Measurements from ENCODE around the gene ZNF768. TPM values are rescaled to one million over a fixed set of nuclear protein-coding genes. Genes with fewer than 3 reads are reported as not detected.

ZNF768 gene
- total RNA-seq, 1 experiment from 2014 or later = 68.3 TPM

DNA sequence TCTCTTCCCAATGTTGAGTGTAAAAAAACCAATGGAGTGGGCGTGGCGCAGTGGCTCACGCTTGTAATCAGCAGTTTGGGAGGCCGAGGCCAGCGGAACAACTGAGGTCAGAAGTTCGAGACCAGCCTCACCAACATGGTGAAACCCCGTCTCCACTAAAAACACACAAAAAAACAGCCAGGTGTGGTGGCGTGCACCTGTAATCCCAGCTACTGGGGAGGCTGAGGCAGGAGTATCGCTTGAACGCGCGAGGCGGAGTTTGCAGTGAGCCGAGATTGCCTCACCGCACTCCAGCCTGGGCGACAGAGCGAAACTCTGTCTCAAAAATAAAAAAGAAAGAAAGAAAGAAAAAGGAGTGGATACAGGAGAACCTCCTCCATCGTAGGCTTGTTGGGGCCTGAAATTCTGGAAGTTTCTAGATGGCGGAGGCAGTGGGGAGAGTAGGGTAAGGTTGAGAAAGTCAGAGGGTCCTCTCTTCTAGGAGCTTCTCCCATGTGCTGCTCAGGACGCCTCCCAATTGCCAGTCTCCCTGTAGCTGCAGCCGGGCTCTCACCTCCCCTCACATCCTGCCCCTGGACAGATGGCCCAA lies 32.5 kb upstream of the ZNF768 start:
- intact Hi-C loops (cut with micrococcal nuclease; ENCODE audit: unreplicated experiment) = no loop called here
- no peaks in the 10 kb centered on the region for H3K27me3 ChIP-seq (ENCODE audit: control insufficient read depth, insufficient read depth, low read length)
- DNase-seq (ENCODE audit: low read depth, low spot score) (no peak), ATAC-seq (no peak; the same call in 1 of the 2 replicates)
- peak overlapping the region; percentile 56 to 82 for H3K4me3 ChIP-seq (ENCODE audit: low read depth in 2 of 2, low read length in 2 of 2)
- in situ Hi-C loops (cut with HindIII; ENCODE audit: low pct_unique_long_range_greater_than_20kb, low sequenced_read_pairs) = no loop called here
- POLR2A ChIA-PET = interaction anchor here (0.6 to 0.9 kb wide), 3 partner anchors 13 to 159 kb away, joined by 3 to 4 read pairs (median 4); partner anchors contain the start of gene ZNF688
- H3K36me3 ChIP-seq (ENCODE audit: control insufficient read depth, insufficient read depth, low read length) = no peaks in the 10 kb centered on the region
- peaks cover 9% of the 10 kb centered on the region; the same call in 1 of the 2 replicates for H3K4me1 ChIP-seq (ENCODE audit: control insufficient read depth, insufficient read depth, low read length)
- TF ChIP-seq, protein P1, sequence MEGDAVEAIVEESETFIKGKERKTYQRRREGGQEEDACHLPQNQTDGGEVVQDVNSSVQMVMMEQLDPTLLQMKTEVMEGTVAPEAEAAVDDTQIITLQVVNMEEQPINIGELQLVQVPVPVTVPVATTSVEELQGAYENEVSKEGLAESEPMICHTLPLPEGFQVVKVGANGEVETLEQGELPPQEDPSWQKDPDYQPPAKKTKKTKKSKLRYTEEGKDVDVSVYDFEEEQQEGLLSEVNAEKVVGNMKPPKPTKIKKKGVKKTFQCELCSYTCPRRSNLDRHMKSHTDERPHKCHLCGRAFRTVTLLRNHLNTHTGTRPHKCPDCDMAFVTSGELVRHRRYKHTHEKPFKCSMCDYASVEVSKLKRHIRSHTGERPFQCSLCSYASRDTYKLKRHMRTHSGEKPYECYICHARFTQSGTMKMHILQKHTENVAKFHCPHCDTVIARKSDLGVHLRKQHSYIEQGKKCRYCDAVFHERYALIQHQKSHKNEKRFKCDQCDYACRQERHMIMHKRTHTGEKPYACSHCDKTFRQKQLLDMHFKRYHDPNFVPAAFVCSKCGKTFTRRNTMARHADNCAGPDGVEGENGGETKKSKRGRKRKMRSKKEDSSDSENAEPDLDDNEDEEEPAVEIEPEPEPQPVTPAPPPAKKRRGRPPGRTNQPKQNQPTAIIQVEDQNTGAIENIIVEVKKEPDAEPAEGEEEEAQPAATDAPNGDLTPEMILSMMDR (IDR thresholded peaks at IDR 0.05) = no peak
- TF ChIP-seq SIN3A (IDR thresholded peaks at IDR 0.05; ENCODE audit: borderline replicate concordance, insufficient read depth, low read depth, low read length) = no peak
- TF ChIP-seq, protein P2, sequence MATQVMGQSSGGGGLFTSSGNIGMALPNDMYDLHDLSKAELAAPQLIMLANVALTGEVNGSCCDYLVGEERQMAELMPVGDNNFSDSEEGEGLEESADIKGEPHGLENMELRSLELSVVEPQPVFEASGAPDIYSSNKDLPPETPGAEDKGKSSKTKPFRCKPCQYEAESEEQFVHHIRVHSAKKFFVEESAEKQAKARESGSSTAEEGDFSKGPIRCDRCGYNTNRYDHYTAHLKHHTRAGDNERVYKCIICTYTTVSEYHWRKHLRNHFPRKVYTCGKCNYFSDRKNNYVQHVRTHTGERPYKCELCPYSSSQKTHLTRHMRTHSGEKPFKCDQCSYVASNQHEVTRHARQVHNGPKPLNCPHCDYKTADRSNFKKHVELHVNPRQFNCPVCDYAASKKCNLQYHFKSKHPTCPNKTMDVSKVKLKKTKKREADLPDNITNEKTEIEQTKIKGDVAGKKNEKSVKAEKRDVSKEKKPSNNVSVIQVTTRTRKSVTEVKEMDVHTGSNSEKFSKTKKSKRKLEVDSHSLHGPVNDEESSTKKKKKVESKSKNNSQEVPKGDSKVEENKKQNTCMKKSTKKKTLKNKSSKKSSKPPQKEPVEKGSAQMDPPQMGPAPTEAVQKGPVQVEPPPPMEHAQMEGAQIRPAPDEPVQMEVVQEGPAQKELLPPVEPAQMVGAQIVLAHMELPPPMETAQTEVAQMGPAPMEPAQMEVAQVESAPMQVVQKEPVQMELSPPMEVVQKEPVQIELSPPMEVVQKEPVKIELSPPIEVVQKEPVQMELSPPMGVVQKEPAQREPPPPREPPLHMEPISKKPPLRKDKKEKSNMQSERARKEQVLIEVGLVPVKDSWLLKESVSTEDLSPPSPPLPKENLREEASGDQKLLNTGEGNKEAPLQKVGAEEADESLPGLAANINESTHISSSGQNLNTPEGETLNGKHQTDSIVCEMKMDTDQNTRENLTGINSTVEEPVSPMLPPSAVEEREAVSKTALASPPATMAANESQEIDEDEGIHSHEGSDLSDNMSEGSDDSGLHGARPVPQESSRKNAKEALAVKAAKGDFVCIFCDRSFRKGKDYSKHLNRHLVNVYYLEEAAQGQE (IDR thresholded peaks at IDR 0.05; ENCODE audit: insufficient read depth in 1 of 2, low read depth in 2 of 2, low read length in 1 of 2) = no peak
- no peak for TF ChIP-seq POLR2AphosphoS5 (IDR thresholded peaks at IDR 0.05; ENCODE audit: low read depth, low read length)
- no peak for TF ChIP-seq TCF7L2 (IDR thresholded peaks at IDR 0.05; ENCODE audit: low read depth, low read length)
- no TSS peak for BruUV-seq (replicated peaks)
- H3K9me3 ChIP-seq (ENCODE audit: control insufficient read depth, insufficient read depth, low read depth, low read length) = no peaks in the 10 kb centered on the region
- H3K27ac ChIP-seq (ENCODE audit: low read length) = peak overlapping the region; percentile 85
- CTCF ChIA-PET = interaction anchor here (0.6 to 1.3 kb wide), 3 partner anchors 36 to 129 kb away, joined by 3 to 6 read pairs (median 3); partner anchors contain the start of gene DCTPP1

DNA sequence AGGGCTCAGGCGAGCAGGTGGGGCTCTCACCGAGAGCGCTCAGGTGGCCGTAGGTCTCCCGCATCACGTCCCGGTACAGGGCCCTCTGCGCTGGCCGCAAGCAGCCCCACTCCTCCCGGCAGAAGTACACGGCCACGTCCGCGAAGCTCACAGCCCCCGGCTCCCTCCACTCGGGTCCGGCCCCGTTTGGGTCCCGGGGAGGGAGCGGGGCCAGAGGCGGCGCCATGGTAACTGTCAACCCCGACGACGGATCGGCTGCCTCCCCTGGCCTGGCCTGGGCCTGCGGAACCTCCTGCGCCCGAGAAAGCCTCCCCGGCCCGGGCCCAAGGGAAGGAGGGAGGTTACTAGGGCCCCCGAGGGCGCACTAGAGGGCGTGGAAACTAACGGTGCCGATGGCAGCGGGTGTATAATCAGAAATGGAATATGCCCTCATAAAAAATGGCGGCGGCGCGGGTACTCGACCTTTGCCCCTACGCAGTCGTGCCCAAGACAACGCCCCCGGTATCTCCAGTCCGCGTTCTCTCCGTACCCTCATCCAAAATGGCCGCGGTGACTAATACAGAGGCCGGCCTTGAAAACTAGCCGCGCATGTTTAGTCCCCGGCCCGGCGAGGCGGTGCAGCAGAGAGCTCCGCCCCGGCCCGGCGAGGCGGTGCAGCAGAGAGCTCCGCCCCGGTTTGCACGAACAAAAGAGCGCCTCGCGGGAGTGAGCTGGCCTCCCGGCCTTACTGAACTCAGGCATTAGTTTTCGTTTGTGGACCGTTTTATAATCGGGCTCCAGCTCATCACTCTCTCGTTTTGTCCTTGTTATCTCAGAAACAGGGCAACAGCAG lies 31.8 kb upstream of the ZNF768 start, which contains the start of gene ZNF764:
ZNF764 (minus strand) TSS at position 418 of the 832 bp plus-strand sequence; CDS start at position 226, 192 bp downstream.
- intact Hi-C loops (cut with micrococcal nuclease; ENCODE audit: unreplicated experiment) (no loop called here), in situ Hi-C loops (cut with HindIII; ENCODE audit: low pct_unique_long_range_greater_than_20kb, low sequenced_read_pairs) (no loop called here)
- POLR2A ChIA-PET = interaction anchor here (0.6 to 0.9 kb wide), 4 partner anchors 14 to 160 kb away, joined by 3 to 4 read pairs (median 4); partner anchors contain the start of gene ZNF688
- CTCF ChIA-PET = interaction anchor here (0.6 to 1.3 kb wide), 3 partner anchors 37 to 128 kb away, joined by 3 to 6 read pairs (median 3); partner anchors contain the start of gene DCTPP1
- Histone ChIP-seq H3K4me1 (ENCODE audit: control insufficient read depth, insufficient read depth, low read length) (peaks cover 9% of the 10 kb centered on the region; the same call in 1 of the 2 replicates), H3K27me3 (ENCODE audit: control insufficient read depth, insufficient read depth, low read length) (no peaks in the 10 kb centered on the region), H3K27ac (ENCODE audit: low read length) (peak within 1 kb of the TSS; percentile 90), H3K9me3 (ENCODE audit: control insufficient read depth, insufficient read depth, low read depth, low read length) (no peaks in the 10 kb centered on the region), H3K36me3 (ENCODE audit: control insufficient read depth, insufficient read depth, low read length) (no peaks in the 10 kb centered on the region), H3K4me3 (ENCODE audit: low read depth in 2 of 2, low read length in 2 of 2) (peak within 1 kb of the TSS; percentile 78 to 82)
- TF ChIP-seq POLR2AphosphoS5 (IDR thresholded peaks at IDR 0.05; ENCODE audit: low read depth, low read length) = peak; percentile 87
- TF ChIP-seq, protein P2 (IDR thresholded peaks at IDR 0.05; ENCODE audit: insufficient read depth in 1 of 2, low read depth in 2 of 2, low read length in 1 of 2) = no peak
- TF ChIP-seq SIN3A (IDR thresholded peaks at IDR 0.05; ENCODE audit: borderline replicate concordance, insufficient read depth, low read depth, low read length) = peak; percentile 69; the same call in 1 of the 2 replicates
- peak; percentile 60 for TF ChIP-seq TCF7L2 (IDR thresholded peaks at IDR 0.05; ENCODE audit: low read depth, low read length)
- TF ChIP-seq, protein P1 (IDR thresholded peaks at IDR 0.05) = no peak
- ATAC-seq (peak; percentile 96), DNase-seq (ENCODE audit: low read depth, low spot score) (peak; percentile 88)
- BruUV-seq (replicated peaks) = TSS peak; percentile 76
